ENCODE measurements around the gene ENAH. TPM values are rescaled to one million over a fixed set of nuclear protein-coding genes. Genes with fewer than 3 reads are reported as not detected.

The ENAH gene
- total and polyA plus RNA-seq, 9 of the 15 experiments (the other 6 are each of a cell fraction or from before 2014, with no cell fraction given), result 0.03 to 1.2 (median 0.15) TPM

DNA sequence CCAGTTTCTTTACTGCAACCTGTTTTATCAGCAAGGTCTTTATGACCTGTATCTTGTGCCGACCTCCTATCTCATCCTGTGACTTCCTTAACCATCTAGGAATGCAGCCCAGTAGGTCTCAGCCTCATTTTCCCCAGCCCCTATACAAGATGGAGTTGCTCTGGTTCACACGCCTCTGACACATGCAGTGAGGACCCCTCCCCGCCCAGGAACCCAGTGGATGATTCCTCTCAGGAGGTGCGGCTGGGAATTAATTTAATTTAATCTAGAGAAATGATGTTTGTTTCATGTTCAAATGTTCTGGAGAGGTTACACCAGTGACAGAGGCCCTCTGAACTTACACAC lies 186.1 kb downstream of the ENAH start (continued):
- TF ChIP-seq, protein P1, sequence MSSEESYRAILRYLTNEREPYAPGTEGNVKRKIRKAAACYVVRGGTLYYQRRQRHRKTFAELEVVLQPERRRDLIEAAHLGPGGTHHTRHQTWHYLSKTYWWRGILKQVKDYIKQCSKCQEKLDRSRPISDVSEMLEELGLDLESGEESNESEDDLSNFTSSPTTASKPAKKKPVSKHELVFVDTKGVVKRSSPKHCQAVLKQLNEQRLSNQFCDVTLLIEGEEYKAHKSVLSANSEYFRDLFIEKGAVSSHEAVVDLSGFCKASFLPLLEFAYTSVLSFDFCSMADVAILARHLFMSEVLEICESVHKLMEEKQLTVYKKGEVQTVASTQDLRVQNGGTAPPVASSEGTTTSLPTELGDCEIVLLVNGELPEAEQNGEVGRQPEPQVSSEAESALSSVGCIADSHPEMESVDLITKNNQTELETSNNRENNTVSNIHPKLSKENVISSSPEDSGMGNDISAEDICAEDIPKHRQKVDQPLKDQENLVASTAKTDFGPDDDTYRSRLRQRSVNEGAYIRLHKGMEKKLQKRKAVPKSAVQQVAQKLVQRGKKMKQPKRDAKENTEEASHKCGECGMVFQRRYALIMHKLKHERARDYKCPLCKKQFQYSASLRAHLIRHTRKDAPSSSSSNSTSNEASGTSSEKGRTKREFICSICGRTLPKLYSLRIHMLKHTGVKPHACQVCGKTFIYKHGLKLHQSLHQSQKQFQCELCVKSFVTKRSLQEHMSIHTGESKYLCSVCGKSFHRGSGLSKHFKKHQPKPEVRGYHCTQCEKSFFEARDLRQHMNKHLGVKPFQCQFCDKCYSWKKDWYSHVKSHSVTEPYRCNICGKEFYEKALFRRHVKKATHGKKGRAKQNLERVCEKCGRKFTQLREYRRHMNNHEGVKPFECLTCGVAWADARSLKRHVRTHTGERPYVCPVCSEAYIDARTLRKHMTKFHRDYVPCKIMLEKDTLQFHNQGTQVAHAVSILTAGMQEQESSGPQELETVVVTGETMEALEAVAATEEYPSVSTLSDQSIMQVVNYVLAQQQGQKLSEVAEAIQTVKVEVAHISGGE (CRISPR knock-in tag; IDR thresholded peaks at IDR 0.05), result no peak
- TF ChIP-seq DNMT1 (IDR thresholded peaks at IDR 0.05), result no peak
- TF ChIP-seq ZEB2 (IDR thresholded peaks at IDR 0.05), result no peak
- TF ChIP-seq ZBTB2 (IDR thresholded peaks at IDR 0.05), result no peak
- no peak for TF ChIP-seq LARP7 (IDR thresholded peaks at IDR 0.05)
- TF ChIP-seq SAFB (IDR thresholded peaks at IDR 0.05; ENCODE audit: borderline replicate concordance, low read depth, low read length), result no peak
- TF ChIP-seq KDM4B (IDR thresholded peaks at IDR 0.05; ENCODE audit: borderline replicate concordance in 2 of 2, low read depth in 1 of 2), result no peak
- TF ChIP-seq, protein P2, sequence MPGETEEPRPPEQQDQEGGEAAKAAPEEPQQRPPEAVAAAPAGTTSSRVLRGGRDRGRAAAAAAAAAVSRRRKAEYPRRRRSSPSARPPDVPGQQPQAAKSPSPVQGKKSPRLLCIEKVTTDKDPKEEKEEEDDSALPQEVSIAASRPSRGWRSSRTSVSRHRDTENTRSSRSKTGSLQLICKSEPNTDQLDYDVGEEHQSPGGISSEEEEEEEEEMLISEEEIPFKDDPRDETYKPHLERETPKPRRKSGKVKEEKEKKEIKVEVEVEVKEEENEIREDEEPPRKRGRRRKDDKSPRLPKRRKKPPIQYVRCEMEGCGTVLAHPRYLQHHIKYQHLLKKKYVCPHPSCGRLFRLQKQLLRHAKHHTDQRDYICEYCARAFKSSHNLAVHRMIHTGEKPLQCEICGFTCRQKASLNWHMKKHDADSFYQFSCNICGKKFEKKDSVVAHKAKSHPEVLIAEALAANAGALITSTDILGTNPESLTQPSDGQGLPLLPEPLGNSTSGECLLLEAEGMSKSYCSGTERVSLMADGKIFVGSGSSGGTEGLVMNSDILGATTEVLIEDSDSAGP (CRISPR knock-in tag; IDR thresholded peaks at IDR 0.05), result no peak
- peak; percentile 98 for TF ChIP-seq CREB3 (tag; conservative IDR thresholded peaks at IDR 0.05; ENCODE audit: low read depth)
- no peak for TF ChIP-seq SUPT5H (IDR thresholded peaks at IDR 0.05)
- TF ChIP-seq ZNF311 (CRISPR knock-in tag; IDR thresholded peaks at IDR 0.05), result peak; percentile 96
- TF ChIP-seq, protein P3, sequence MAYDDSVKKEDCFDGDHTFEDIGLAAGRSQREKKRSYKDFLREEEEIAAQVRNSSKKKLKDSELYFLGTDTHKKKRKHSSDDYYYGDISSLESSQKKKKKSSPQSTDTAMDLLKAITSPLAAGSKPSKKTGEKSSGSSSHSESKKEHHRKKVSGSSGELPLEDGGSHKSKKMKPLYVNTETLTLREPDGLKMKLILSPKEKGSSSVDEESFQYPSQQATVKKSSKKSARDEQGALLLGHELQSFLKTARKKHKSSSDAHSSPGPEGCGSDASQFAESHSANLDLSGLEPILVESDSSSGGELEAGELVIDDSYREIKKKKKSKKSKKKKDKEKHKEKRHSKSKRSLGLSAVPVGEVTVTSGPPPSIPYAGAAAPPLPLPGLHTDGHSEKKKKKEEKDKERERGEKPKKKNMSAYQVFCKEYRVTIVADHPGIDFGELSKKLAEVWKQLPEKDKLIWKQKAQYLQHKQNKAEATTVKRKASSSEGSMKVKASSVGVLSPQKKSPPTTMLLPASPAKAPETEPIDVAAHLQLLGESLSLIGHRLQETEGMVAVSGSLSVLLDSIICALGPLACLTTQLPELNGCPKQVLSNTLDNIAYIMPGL (CRISPR knock-in tag; IDR thresholded peaks at IDR 0.05), result no peak
- TF ChIP-seq ZZZ3 (IDR thresholded peaks at IDR 0.05), result no peak
- TF ChIP-seq SMC3 (conservative IDR thresholded peaks at IDR 0.05; ENCODE audit: insufficient read depth, low read depth, low read length), result no peak
- TF ChIP-seq ZKSCAN3 (CRISPR knock-in tag; IDR thresholded peaks at IDR 0.05), result peak; percentile 54; the same call in 1 of the 2 replicates
- TF ChIP-seq MAFG (tag; conservative IDR thresholded peaks at IDR 0.05), result peak; percentile 54
- TF ChIP-seq, protein P4, sequence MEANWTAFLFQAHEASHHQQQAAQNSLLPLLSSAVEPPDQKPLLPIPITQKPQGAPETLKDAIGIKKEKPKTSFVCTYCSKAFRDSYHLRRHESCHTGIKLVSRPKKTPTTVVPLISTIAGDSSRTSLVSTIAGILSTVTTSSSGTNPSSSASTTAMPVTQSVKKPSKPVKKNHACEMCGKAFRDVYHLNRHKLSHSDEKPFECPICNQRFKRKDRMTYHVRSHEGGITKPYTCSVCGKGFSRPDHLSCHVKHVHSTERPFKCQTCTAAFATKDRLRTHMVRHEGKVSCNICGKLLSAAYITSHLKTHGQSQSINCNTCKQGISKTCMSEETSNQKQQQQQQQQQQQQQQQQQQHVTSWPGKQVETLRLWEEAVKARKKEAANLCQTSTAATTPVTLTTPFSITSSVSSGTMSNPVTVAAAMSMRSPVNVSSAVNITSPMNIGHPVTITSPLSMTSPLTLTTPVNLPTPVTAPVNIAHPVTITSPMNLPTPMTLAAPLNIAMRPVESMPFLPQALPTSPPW (CRISPR knock-in tag; IDR thresholded peaks at IDR 0.05), result no peak
- no peak for TF ChIP-seq ZNF77 (CRISPR knock-in tag; IDR thresholded peaks at IDR 0.05)
- TF ChIP-seq COPS2 (conservative IDR thresholded peaks at IDR 0.05), result no peak
